NCI-H1436 (cell line): ENCODE results near the gene HELZ2.
"Not testable (repeated sequence)": the region's sequence is repeated elsewhere in the genome, so short reads cannot be mapped to it uniquely, and the experiment has no call there.

Source experiments
- DNase-seq: peaks from one replicate; lab custom pipeline; 2025; lab: John Stamatoyannopoulos, UW

HELZ2 gene

GRCh38 chr20:63574156-63574828 lies at the start of gene HELZ2:
TSS of gene HELZ2 (minus strand) at chr20:63574239. CDS start at chr20:63572385, 1,854 bp downstream.
- DNase-seq: peak; percentile 43

- no peak for DNase-seq
Observed at GRCh38 chr20:63622732-63623131, 48.7 kb upstream of the HELZ2 start.

- DNase-seq: no peak
Observed at GRCh38 chr20:63622096-63622495, 48.1 kb upstream of the HELZ2 start.

- no peak for DNase-seq
Observed at GRCh38 chr20:63620991-63621390, 47.0 kb upstream of the HELZ2 start.

GRCh38 chr20:63619505-63619904 lies 45.5 kb upstream of the HELZ2 start:
- DNase-seq: no peak

- no peak for DNase-seq
Observed at GRCh38 chr20:63619086-63619485, 45.0 kb upstream of the HELZ2 start.

- no peak for DNase-seq
Observed at GRCh38 chr20:63618291-63618980, 44.4 kb upstream of the HELZ2 start.

GRCh38 chr20:63617876-63618265 lies 43.8 kb upstream of the HELZ2 start:
- DNase-seq: no peak

- DNase-seq: no peak
Observed at GRCh38 chr20:63617092-63617875, 43.2 kb upstream of the HELZ2 start.

- not testable (repeated sequence) for DNase-seq
Observed at GRCh38 chr20:63613863-63614594, 40.0 kb upstream of the HELZ2 start.

GRCh38 chr20:63612276-63612931 lies 38.4 kb upstream of the HELZ2 start:
- no peak for DNase-seq

- DNase-seq: no peak
Observed at GRCh38 chr20:63611646-63612045, 37.6 kb upstream of the HELZ2 start.

- no peak for DNase-seq
Observed at GRCh38 chr20:63610581-63611435, 36.8 kb upstream of the HELZ2 start.

- DNase-seq: no peak
Observed at GRCh38 chr20:63606686-63607085, 32.6 kb upstream of the HELZ2 start.

- no peak for DNase-seq
Observed at GRCh38 chr20:63602321-63602720, 28.3 kb upstream of the HELZ2 start.

GRCh38 chr20:63601679-63602078 lies 27.6 kb upstream of the HELZ2 start:
- not testable (repeated sequence) for DNase-seq

GRCh38 chr20:63599396-63600050 lies 25.5 kb upstream of the HELZ2 start:
- no peak for DNase-seq

- DNase-seq: no peak
Observed at GRCh38 chr20:63598479-63599395, 24.7 kb upstream of the HELZ2 start.
